GM18498 (cell line): ENCODE measurements around the gene MAML3.

Source experiments
- ATAC-seq: cut with Tn5 transposase; IDR thresholded peaks from one replicate; pipeline ENCODE4 v1.9.1; 2021; ENCODE audit warnings: mild to moderate bottlenecking, moderate library complexity; ENCODE audit not compliant: unreplicated experiment

MAML3 gene

DNA sequence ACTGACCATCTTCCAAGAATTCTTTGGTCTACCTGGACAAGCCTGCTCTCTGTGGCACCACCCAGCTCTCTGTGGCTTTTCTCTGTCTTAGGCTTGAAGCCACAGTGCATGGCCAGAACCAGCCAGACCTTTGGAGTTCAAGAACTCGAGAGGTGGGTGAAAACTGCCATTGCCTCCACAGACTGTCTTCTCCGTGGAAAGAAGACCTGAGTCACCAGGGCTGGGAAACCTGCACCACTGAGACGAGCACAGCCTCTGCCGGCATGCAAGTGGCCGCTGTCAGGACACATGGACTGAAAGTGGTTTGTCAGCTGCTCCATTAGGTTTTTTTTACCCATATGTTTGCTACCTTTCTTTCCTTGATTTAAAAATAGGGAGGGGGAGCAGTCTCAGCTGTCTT is 413.9 kb downstream of the MAML3 start:
- ATAC-seq, result no peak

DNA sequence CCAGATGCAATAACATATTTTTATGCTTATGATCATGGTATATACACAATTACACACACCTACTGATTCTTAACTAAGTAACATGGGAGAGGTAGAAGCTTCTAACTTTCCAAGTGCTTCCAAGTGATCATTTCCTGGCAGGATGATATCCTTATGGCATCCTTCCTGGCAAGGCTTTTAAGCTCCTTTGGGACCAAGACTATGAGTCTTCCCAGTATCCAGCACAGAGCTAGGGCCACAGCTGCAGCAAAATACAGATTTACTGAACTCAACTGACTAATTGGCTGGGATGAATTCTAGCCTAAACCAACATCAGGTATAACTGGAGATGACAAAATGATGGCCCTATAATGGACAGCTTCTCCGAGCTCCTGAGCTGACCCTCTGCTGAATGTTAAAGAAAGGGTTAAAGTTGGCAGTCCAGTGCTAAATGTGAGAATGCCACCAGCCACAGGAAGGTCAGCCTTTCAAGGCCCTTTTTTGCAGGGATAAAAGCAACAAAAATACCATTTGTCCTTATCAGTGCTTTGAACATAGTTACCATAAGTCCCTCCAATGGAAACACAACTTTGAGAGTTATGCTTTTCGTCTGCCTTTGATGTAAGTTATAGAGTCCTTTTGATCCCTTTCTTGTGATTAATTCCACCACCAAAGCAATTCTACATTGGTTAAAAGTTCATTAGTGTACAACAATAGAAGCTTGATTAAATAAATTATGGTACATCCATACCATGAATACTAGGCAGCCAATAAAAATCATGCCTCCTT is 415.0 kb downstream of the MAML3 start:
- ATAC-seq, result no peak

DNA sequence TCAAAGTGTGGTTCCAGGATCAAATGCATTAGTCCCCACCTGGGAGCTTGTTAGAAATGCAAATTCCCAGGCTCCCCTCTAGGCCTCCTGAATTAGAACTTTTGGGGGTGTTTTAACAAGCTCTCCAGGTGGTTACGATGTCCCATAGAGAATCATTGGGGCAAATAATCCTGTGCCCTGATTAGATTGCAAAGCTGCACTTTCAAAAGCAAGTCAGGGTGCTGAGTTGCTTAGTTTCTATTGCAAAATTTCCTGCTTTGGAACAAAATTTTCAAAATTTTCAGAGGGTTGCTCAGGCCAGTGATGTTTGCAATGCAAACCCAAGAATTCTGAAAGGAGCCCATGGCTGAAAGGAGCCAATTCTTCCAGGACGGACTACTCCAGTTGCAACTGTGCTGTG is 417.3 kb downstream of the MAML3 start:
- no peak for ATAC-seq

DNA sequence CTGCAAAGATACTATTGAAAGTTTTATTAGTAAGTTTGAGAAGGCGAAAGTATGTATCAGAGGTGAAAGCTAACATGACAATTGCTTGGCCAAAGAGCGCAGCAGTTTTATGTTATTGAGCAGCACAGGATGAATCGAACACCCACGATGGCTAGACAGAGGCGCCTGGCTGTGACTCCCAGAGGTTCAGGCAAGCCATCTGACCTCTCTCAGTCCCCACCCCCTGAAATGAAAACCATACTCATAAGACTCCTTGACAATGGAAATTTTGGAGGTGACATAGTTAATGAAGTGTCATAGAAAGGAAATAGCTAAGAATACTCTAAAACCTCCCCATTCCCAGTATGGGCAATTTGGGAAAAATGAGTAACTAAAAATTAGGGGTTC is 417.7 kb downstream of the MAML3 start:
- no peak for ATAC-seq

DNA sequence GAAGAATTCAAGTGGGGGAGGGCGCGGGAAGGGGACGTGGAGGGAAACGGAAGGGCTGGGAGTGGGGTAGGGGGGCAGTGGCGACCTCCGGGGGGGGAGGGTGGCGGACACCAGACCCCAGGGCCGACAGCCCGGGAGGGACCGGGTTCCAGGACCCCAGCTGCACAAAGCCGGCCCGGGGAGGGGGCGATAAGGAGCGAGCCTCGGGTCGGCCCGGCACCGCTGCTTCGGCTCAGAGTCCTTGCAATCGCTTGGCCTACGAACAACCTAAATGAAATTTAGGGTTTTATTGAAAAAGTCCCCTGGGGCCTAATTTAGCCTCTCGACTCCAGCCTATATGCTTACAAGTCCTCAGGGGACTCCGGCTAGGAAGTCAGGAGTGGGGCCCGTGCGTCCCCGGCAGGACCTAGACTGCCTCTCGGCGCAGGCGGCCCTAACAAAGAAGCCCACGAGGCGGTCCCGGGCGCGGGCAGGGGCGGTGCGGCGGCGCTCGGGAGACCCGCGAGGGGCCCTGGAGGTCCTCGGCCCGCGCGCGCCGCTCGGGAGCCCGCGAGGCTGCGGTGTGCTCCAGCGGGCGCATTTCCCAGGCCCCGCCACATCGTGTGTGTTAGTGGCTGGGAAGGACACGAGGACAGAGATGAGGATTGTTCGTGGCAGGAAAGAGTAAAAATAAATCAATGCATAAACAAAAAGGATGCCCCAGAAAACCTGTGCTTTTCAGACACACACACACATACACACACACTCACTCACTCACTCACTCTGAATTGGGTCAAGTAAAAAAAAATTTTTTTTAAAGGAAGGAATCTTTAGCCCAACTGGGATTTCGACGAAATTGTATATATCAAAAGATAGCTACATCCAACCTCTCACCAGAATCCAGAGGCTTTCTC is 418.4 kb downstream of the MAML3 start:
- ATAC-seq, result no peak

DNA sequence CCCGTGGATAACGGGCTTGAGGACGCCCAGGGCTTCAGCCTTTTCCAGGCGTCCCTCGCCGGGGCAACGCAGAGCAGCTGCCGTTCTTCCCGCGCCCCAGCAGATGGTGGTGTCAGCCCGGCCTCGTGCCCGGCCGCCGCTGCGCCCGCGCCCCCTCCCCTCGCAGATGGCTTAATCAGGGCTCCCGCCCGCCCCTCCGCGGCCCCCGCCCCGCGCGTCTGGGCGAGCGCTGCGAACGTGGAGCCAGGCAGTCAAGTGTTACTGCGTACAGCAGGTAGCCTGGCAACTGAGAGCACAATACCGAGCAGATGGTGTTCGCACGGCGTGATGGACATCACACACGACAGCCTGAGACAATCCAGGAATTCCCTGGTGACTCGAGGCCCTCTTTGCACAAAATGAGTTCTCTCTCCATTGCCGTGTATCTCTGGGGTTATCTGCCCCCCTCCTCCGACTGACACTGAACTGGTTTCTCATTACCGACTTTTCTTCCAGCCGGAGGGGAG is 419.1 kb downstream of the MAML3 start:
- ATAC-seq, result peak; percentile 80

DNA sequence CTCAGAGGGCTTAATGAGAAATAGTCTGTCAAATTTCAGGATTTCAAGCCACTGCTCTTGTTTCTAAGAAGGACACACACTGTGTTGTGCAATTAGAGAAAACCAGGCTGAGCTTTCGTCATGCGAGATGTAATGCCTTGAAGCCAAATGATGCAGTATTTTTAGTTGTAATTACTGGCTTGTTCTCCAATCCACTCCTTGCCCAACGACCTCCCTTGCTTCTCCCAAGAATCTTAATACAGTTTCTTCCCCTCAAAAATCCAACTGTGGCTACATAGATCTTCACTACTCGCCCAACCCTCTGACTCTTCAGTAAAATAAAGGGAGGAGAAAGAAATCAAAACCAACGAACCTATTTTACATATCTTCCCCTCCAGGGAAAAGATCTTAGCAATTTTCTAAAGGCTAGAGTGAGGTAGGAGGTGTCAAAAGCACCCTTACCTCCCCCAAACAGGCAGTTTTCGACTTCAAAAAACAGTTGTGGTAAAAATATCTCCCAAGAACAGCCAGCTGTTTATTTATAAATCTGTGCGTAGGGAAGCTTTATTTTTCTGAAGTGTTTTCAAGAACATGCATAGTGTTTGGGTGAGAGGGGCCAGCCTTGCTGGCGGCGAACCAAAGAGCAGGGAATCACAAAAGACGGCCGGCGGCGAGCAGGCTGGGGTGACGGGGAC is 419.6 kb downstream of the MAML3 start:
- ATAC-seq, result no peak

DNA sequence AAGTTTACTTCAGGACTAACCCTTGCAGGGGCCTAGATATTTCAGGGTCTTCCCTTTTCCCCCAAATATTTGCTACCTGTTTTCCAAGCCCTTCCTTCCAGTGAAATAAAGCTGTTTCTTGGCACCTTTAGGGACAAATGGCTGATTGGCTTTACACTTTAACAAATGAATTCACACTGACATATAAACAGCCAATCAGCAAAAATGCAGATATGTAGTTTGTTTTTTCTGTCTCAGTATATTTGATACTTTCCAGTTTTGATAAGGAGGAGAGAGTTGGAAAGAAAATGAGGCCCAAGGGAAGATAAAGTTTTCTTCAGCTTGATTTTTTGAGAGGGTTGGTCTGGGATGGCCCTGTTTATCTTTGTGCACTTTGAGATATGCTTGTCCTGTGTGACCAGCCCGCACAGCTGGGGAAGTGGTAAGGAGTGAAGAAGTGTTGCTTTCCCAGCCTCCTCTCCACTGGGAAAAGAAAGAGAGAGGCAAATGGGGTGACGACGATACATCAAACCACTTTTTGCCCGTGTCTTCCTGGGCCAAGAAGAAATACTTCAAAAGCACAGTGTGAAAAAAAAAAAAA is 420.9 kb downstream of the MAML3 start:
- ATAC-seq, result no peak

- ATAC-seq, result no peak
Observed at GRCh38 chr4:139728840-139729239, 425.1 kb downstream of the MAML3 start.

- ATAC-seq, result no peak
Observed at GRCh38 chr4:139728146-139728545, 425.8 kb downstream of the MAML3 start.

DNA sequence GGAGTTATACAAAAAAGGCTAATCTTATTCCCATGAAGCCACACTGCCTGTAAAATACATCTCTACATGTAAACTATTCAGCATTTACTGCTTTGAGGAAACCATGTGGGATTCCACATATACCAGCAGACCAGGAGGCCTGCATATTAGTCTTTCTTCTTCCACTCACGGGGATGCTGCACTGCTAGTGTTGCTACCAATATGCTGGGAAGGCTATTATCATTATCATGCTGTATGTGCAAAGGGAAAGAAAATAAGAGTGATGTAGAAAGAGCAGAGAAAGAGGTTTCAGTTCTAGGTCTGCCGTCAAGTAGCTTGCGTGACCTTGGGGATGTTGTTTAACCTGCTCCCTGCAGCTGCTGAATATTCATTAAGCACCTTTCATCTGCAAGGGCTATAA is 427.4 kb downstream of the MAML3 start:
- ATAC-seq, result no peak

GRCh38 chr4:139725236-139725635 is 428.7 kb downstream of the MAML3 start:
- ATAC-seq, result no peak

DNA sequence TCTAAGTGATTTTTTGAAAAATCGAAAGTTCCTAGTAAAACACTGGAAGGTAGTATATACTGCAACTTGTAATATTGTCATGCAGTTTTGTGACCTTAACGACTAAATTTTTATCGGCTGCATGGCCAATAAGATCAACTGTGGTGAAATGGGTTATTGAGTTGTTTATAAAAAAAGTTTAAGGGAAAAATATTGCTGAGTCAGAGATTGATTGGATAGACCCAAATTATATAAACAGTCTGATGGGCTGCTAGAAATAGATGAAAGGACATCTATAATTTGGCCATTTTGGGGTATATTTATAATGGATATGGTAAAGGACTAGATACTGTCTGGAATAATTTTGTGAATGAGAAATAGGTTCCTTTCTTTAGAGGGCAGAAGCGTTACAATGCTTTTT is 432.2 kb downstream of the MAML3 start:
- ATAC-seq, result no peak

DNA sequence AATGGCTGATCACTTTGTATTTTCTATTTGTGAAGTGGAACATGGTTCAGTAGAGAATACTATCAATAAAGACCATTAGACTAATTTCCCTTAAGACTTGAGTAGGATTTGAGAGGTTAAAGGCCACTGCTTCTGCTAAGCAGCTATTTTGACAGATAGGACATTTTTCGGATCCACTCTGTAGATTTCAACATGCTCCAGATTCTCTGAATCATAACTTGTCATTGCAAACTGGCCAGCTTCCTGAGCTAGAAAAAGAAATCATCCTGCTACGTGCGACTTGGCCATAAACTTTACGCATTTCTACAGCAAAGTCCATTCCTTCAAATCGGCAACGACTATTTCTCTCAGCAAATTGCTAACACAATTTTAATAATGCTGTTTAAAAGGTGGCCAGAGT is 433.2 kb downstream of the MAML3 start:
- no peak for ATAC-seq

DNA sequence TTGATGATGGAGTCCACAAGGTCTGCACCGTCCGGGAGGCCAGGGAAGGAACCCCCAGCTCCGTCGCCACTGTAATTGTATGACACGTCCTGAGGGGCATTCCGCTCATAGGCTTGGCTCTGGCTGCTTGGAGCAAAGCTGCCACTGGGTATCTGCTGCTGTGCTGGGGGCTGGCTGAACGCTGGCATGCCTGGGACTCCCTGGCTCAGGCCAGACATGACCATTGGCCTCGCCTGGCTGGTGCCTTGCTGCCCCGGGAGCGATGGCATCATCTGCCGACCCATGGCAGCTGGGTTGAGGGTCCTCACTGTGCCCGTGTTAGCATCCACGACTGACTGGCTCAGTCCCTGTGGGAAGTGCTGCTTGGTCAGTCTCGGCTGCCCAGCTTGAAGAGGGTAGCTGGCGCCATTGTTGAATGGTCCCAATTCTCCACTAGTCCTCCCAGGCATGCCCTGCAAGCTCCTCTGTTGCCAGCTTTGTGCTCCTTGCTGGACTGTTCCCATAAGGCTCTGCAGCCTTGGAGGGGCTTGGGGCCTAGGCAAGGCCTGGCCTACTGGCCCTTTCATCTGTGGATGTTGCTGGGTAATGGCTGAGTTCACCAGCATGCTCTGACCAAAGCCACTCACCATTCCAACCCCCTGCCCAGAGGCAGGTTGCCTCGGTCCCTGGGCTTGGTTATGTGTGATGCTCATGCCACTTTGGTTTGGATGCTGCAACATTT is 434.4 kb downstream of the MAML3 start:
- ATAC-seq, result no peak

DNA sequence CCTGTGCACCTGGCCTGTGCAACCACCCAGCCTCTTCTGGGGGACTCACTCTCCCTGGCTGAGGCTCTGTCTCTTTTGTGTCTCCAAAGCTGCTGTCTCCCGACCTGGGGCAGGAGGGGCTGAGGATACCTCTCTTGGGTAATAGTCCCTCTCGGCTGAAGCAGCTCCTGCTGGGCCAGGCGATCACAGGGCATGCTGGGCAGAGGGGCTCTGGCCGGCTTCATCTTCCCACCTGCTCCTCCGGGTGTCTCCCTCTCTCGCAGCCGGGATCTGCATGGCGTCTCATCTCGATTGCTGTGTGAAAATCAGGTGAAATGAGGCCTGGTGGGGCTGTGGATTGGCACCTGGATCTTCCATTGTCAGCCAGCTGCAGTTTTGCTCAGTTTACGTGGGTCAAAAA is 435.2 kb downstream of the MAML3 start:
- no peak for ATAC-seq

GRCh38 chr4:139718358-139718757 is 435.6 kb downstream of the MAML3 start:
- no peak for ATAC-seq

DNA sequence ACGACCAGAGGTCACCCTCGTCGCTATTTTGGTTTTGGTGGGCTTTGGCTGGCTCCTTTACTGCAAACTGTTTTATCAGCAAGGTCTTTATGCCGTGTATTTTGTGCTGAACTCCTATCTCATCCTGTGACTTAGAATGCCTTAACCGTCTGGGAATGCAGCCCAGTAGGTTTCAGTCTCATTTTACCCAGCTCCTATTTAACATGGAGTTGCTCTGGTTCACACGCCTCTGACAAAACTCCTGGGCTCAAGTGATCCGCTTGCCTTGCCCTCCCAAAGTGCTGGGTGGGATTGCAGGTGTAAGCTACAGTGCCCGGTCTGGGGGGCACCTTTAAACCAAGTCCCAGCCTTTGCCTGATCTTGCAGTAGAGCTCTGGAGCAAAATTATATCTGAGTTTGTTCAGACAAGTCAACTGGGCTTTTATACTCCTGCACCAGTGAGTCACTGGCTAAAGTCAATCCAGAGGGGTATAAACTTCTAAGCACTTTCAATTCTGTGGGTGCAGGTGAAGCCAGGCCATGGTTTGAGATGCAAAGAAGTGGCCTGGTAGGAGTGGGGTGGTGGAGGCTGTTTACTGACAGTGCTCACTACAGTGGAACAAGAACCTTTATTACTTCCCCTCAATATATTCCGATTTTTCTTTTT is 438.1 kb downstream of the MAML3 start:
- no peak for ATAC-seq

GRCh38 chr4:139712882-139713281 is 441.1 kb downstream of the MAML3 start:
- no peak for ATAC-seq

DNA sequence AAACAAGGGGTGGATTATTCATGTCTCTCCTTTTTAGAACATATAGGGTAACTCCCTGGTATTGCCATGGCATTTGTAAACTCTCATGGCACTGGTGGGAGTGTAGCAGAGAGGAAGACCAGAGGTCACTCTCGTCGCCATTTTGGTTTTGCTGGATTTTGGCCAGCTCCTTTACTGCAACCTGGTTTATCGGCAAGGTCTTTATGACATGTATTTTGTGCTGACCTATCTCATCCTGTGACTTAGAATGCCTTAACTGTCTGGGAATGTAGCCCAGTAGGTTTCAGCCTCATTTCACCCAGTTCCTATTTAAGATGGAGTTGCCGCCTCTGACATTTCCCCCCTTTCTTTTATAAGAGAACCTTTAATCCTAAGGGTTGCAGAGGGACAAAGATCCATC is 442.5 kb downstream of the MAML3 start:
- ATAC-seq, result no peak
